Activated T-cell treated with anti-CD3 and anti-CD28 coated beads for 1 hour (primary cell): ENCODE results near the gene SYNPO2.
"Not testable (repeated sequence)": the region's sequence is repeated elsewhere in the genome, so short reads cannot be mapped to it uniquely, and the experiment has no call there.

Experiments used
- DNase-seq: peaks from one replicate; pipeline ENCODE4 v3.0.0-alpha.2; 2020; ENCODE audit warnings: low read depth

The SYNPO2 gene

DNA sequence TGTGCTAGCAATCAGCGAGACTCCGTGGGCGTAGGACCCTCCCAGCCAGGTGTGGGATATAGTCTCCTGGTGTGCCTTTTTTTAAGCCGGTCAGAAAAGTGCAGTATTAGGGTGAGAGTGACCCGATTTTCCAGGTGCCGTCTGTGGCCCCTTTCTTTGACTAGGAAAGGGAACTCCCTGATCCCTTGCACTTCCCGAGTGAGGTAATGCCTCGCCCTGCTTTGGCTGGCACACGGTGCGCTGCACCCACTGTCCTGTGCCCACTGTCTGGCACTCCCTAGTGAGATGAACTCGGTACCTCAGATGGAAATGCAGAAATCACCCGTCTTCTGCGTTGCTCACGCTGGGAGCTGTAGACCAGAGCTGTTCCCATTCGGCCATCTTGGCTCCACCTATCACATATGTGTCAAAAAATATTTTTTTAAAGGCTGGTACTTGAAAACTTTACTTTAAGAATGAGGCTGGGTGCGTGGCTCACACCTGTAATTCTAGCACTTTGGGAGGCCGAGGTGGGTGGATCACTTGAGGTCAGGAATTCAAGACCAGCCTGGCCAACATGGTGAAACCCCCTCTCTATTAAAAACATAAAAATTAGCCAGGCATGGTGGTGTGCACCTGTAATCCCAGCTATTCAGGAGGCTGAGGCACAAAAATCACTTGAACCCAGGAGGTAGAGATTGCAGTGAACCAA, 179.2 kb downstream of the SYNPO2 start:
- DNase-seq = not testable (repeated sequence)

GRCh38 chr4:119068529-119068962, 179.9 kb downstream of the SYNPO2 start:
- DNase-seq = no peak

DNA sequence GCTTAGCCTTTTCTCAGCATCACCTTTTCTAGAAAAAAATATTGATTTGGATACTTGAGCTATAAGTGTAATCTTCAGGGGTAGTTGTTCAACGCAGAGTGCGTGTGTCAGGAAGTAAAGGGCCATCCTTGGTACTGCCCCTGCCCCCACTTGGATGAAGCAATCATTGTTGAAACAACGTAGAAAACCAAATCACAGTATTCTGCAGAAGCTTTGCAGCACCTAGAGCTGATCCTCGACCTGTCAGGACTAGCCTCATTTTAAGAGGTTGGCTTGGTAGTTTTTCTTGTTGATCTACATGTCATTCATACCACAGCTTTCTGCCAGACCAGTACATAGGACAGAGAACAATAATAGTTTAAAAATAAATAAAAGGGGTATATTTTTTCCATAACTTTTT, 181.6 kb downstream of the SYNPO2 start:
- DNase-seq = no peak

GRCh38 chr4:119080721-119081541, 192.3 kb downstream of the SYNPO2 start:
- DNase-seq = no peak

DNA sequence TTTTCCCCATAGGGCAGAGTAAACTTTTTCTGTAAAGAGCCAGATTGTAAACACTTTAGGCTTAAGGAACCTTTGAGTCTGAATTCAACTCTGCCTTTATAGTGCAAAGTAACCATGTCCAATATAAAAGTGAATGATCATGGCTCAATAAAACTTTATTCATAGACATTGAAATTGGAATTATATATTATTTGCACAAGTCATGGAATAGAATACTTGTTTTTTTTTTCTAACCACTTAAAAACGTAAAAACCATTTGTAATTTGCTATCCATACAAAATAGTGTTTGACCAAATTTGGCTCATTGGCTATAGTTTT, 192.8 kb downstream of the SYNPO2 start:
- DNase-seq = no peak

GRCh38 chr4:119081943-119082342, 193.3 kb downstream of the SYNPO2 start:
- DNase-seq = no peak

DNA sequence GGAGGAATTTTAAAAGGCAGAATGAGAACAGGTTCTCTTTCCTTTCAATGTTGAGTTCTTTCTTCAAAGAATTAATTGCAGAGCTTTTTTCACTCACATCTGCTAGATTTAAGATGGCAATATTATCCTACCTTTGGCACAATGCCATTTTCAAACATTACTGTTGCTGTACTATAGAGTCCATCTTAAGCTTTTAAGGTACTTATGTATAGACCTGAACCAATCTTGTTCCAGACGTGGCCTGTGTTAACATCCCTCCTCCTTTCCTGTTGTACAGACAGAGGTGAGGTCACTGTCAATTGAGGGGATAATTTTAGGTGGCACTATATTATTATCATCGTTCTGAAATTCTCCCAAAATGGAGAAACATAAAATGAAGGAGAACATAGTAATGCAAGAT, 194.0 kb downstream of the SYNPO2 start:
- no peak for DNase-seq

DNA sequence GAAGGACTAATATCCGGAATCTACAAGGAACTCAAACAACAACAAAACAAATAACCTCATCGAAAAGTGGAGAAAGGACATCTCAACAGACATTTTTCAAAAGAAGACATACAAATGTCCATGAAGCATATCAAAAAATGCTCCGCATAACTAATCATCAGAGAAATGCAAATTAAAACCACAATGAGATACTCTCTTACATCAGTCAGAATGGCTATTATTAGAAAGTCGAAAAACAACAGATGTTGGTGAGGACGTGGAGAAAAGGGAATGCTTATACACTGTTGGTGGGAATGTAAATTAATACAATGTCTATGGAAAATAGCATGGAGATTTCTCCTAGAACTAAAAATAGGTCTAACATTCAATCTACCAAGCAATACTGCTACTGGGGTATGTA, 195.9 kb downstream of the SYNPO2 start:
- DNase-seq = no peak

DNA sequence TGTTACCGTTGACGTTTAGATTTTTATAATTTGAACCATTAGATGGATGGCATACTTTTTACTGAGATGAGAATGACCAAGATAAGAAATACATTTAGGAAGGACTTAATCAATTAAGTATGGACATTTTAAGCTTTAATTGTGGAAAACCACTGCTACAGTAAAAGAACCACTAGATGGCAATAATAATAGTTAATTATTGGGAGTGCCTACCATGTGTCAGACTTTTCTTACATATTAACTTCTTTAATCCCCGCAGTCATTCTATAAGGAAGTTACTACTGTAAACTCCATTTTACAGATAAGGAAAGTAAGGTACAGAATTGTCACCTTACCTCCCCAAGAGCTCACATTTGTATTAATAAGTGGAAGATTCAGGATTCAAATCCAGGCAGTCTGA, 198.5 kb downstream of the SYNPO2 start:
- no peak for DNase-seq

DNA sequence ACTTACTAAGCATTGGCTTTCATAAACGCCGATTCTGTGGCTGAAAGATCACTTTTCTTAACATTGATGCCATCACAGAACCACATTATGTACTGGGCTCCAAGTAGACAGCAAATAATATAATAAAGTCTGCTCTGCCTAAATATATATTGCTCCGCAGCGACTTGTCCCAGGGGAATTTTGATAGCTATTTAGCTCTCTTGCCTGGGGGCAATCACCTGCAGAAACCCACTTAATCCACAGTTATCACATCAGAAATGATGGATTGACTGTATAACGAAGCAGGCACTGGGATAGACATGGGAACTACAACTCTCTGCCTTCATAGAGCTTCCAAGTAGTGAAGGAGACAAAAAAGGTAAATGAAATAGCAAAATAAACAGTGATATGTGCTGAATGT, 199.0 kb downstream of the SYNPO2 start:
- DNase-seq = no peak

GRCh38 chr4:119093042-119093827, 204.6 kb downstream of the SYNPO2 start:
- DNase-seq = no peak

- DNase-seq = no peak
Measured at GRCh38 chr4:119097282-119097900, 208.7 kb downstream of the SYNPO2 start.

- no peak for DNase-seq
Measured at GRCh38 chr4:119098306-119098705, 209.7 kb downstream of the SYNPO2 start.

- no peak for DNase-seq
Measured at GRCh38 chr4:119099227-119099810, 210.7 kb downstream of the SYNPO2 start.

- DNase-seq = no peak
Measured at GRCh38 chr4:119100655-119101054, 212.0 kb downstream of the SYNPO2 start.

DNA sequence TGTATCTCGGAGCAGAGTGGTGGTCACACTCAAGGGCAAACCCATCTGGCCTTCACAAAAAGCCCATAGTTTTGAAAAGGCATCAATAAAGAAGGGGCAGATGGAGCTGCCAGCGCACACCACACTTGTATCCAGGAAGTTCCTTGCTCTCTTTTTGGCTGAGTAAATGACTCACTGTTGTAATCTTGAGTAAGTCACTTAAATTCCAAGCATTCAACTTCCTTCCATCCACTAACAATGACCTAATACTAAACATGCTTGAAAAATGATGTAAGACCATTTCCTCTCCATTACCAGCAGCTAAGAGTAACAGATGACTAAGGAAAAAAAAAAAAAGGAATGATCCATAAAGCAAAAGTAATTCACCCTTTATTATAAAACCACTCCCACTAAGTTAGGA, 214.6 kb downstream of the SYNPO2 start:
- no peak for DNase-seq

DNA sequence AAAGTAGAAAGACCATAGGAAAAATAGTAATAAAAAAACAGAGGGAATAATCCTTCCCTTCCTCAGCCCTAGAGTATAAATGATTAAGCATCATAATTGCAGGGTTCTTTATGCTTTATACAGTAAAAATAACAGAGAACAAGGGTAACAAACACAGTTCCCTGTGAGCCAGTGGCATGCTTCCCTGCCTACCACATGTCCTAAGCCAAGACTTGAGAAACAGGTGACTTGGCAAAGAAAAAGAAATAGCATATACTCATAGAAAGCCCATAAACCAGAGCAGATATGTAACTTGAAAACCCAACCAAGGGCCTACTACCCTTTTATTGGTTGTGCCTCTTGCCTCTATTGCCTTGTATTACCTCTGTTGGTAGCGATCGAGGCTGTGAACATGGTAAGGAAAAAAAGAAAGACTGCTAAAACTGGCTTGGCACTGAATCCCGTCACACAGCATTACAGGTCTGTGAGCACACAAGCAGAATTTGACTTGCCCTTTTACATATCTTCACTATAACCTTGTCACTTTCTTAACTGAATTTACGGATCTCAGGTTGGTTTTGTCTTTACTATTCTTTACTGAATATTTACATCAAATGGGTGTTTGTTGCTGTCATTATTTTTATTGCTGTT, 216.1 kb downstream of the SYNPO2 start:
- no peak for DNase-seq

DNA sequence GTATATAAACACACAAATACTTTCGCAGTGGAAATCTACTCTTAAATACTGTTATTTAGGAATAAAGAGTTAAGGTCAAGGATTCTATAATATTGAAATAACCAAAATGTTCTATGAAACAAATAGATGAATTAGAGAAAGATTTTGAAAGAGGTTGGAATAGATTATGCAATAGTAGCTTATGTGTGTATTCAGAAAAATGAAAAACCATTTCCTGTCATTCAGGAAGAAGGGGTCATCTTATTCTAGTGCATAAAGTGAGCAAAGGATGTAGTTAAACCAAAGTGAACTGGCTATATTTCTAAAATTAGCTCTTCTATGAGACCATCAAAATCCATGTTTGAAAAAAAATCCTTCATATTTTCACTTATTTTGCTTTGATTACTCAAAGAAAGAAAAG, 217.0 kb downstream of the SYNPO2 start:
- no peak for DNase-seq

DNA sequence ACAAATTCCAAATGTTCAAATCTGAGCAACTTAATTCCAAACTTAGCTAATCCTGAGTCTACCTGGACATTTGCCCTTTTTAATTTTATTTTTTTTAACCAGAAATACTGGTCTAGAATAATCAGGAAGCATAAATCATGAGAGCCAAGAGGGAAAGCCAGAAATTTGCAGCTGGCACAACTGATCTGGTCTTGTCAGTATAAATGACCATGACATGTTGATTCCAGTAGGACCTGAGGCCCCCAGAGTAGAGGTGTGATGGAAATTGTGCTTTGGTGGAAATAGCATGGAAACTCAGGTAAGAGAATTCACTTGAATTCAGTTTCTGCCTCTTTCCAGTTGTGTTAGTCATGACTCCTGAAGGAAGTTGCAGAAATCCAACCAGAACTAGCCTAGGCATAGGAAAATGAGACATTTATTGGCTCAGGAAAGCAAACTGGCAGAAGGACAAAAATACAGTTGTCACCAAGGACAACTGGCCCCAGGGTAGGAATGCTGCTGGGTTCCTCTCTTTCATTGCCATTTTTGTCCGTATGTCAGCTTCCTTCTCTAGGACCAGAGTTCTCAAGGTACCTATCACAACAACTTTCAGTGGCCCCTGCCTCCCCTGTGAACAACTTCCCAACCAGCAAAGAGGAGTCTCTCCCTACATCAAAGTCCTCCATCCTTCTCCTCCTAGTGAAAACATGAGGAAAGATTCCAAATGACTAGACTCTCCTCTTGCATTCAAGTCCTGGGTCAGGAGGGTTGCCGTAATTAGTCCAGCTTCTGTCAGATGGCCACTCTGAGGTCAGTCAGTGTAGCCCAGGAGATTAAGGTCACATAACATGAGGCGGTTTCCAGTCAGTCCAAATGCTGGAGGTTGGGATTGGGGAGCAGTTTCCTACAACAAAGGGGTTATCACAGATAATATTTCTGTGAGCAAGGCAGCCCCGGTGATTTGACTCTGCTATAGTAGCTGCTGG, 217.7 kb downstream of the SYNPO2 start:
- no peak for DNase-seq

GRCh38 chr4:119110121-119110520, 221.5 kb downstream of the SYNPO2 start:
- no peak for DNase-seq
